Measurements from ENCODE around the gene LAMA2.

GRCh38 chr6:128899341-128900050 is 16.6 kb downstream of the LAMA2 start:
- TF ChIP-seq POLR2AphosphoS5 (IDR thresholded peaks at IDR 0.05) (no peak), EP300 (conservative IDR thresholded peaks at IDR 0.05; ENCODE audit: poor library complexity, severe bottlenecking) (no peak), MXI1 (conservative IDR thresholded peaks at IDR 0.05; ENCODE audit: poor library complexity, severe bottlenecking) (no peak)
